Duodenal mucosa (tissue), 2 donors: ENCODE results near the gene NUP62CL.
"Not testable (repeated sequence)": the region's sequence is repeated elsewhere in the genome, so short reads cannot be mapped to it uniquely, and the experiment has no call there.

Source experiments
- H3K27ac ChIP-seq: one replicate; pipeline ENCODE4 v1.7.0; 2013; ENCODE audit warnings: low read depth, low read length
- H3K27me3 ChIP-seq, 2 donors: one replicate each; pipeline ENCODE4 v1.7.0; 2013; ENCODE audit warnings: low read length in 2 of 2, control low read depth in 1 of 2; ENCODE audit not compliant: insufficient read depth in 2 of 2, control insufficient read depth in 1 of 2
- H3K36me3 ChIP-seq, 2 donors: one replicate each; pipeline ENCODE4 v1.7.0; 2013; ENCODE audit warnings: low read length in 2 of 2, control low read depth in 1 of 2; ENCODE audit not compliant: insufficient read depth in 2 of 2, control insufficient read depth in 1 of 2
- H3K4me1 ChIP-seq, 2 donors: one replicate each; pipeline ENCODE4 v1.7.0; 2013; ENCODE audit warnings: low read length in 2 of 2, control low read depth in 1 of 2; ENCODE audit not compliant: insufficient read depth in 2 of 2, control insufficient read depth in 1 of 2
- H3K4me3 ChIP-seq, 2 donors: one replicate each; pipeline ENCODE4 v1.7.0; 2013; ENCODE audit warnings: low read length in 2 of 2, low read depth in 1 of 2
- H3K9ac ChIP-seq, 2 donors: one replicate each; pipeline ENCODE4 v1.7.0; 2013; ENCODE audit warnings: low read length in 2 of 2, low read depth in 1 of 2
- H3K9me3 ChIP-seq, 2 donors: one replicate each; pipeline ENCODE4 v1.7.0; 2013; ENCODE audit warnings: low read length in 2 of 2, control low read depth in 1 of 2; ENCODE audit not compliant: control insufficient read depth in 1 of 2

The NUP62CL gene

DNA sequence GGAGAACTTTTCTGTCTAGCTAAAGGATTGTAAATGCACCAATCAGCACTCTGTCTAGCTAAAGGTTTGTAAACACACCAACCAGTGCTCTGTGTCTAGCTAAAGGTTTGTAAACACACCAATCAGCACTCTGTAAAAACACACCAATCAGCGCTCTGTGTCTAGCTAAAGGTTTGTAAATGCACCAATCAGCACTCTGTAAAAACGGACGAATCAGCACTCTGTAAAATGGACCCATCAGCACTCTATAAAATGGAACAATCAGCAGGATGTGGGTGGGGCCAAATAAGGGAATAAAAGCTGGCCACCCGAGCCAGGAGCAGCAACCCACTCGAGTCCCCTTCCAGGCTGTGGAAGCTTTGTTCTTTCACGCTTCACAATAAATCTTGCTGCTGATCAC lies 8.2 kb downstream of the NUP62CL start:
- not testable (repeated sequence) for H3K27ac ChIP-seq, H3K4me3 ChIP-seq, H3K4me1 ChIP-seq, H3K9ac ChIP-seq, H3K27me3 ChIP-seq, H3K9me3 ChIP-seq, H3K36me3 ChIP-seq

DNA sequence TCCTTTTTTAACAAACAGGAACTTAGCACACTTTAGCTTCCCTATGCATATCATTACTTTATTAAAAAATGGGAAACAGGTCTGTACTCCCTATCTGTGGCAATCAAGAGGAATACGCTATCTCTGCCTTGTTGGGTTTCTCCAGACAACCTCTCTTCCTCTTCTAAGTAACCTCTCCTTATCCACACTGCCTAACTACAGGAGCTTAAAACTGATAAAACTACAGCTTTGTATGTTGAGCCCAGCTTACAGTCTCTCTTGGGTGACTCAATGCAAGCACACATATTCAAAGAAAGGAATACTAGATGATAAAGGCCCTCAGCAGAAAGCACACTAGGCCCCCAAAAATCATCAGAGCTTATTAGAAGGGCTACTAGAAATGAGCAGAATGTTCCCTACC lies 8.9 kb downstream of the NUP62CL start:
- Histone ChIP-seq H3K9ac (no peak overlapping the region), H3K9me3 (no peaks in the 10 kb centered on the region), H3K27ac (no peak overlapping the region), H3K36me3 (no peaks in the 10 kb centered on the region), H3K4me1 (no peaks in the 10 kb centered on the region), H3K27me3 (no peaks in the 10 kb centered on the region), H3K4me3 (no peak overlapping the region)

DNA sequence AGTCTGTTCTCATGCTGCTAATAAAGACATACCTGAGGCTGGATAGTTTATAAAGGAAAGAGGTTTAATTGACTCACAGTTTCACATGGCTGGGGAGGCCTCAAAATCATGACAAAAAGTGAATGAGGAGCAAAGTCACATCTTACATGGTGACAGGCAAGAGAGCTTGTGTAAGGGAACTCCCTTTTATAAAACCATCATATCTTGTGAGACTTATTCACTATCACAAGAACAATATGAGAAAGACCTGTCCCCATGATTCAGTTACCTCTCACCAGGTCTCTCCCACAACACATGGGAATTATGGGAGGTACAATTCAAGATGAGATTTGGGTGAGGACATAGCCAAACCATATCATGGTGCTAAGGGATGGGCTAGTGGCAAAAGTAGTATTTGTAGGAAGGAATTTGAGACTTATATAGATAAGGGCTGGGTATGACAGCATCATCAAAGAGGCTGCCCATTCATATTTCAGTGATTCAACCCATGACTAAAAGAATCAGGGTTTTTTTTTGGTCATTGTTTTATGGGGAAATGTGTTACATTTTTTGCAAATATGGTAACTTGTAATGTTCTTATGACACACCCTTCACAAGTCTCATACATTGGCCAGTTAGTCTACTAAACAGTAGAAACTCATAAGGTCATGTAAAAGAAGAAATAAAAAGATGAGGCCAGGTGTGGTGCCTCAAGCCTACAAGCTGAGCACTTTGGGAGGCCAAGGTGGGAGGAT lies 34.7 kb downstream of the NUP62CL start:
- no peak overlapping the region for H3K9ac ChIP-seq
- no peaks in the 10 kb centered on the region for H3K36me3 ChIP-seq
- H3K27me3 ChIP-seq = no peaks in the 10 kb centered on the region
- no peak overlapping the region for H3K27ac ChIP-seq
- no peaks in the 10 kb centered on the region for H3K4me1 ChIP-seq
- no peak overlapping the region for H3K4me3 ChIP-seq
- H3K9me3 ChIP-seq = no peaks in the 10 kb centered on the region

DNA sequence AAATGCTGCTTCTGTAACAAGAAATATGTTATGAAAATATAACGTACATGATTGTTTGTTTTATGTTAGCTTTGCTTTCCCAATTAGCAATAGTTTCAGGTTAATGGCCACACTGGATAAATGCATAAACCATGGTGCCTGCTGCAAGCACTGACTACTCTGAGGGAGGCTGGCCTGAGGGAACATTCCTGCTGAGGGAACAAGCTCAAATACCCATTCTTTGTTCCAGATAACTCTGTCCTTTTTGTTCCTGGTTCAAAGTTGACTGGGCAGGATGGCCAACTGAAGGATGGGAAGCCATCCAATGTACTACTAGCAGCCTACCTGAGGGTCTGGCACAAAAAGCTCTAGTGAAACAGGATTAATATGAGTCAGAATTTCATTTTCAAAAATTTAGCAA lies 37.5 kb downstream of the NUP62CL start:
- no peaks in the 10 kb centered on the region for H3K4me1 ChIP-seq
- H3K4me3 ChIP-seq = no peak overlapping the region
- no peak overlapping the region for H3K27ac ChIP-seq
- no peaks in the 10 kb centered on the region for H3K36me3 ChIP-seq
- H3K9ac ChIP-seq = no peak overlapping the region
- H3K27me3 ChIP-seq = no peaks in the 10 kb centered on the region
- no peaks in the 10 kb centered on the region for H3K9me3 ChIP-seq

DNA sequence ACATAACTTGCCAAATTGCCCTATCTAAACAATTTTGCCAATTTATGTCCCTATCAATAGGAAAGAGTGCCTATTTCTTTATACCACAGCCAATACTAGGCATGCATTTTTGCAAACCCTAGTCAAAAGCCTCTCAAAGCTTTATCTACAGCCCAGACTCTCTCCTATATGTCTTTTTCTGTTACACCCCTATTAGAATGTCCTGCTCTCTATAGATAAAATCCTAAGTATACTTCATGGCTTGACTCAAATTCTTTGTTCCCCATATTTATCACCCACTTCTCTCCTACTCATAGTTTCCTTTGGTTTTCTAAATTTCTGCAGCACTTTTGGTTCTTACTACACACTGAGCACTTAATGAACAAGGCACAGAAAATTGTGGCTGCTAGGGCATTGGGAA lies 38.0 kb downstream of the NUP62CL start:
- Histone ChIP-seq H3K9me3 (no peaks in the 10 kb centered on the region), H3K27ac (no peak overlapping the region), H3K4me3 (no peak overlapping the region), H3K36me3 (no peaks in the 10 kb centered on the region), H3K27me3 (no peaks in the 10 kb centered on the region), H3K4me1 (no peaks in the 10 kb centered on the region), H3K9ac (no peak overlapping the region)

DNA sequence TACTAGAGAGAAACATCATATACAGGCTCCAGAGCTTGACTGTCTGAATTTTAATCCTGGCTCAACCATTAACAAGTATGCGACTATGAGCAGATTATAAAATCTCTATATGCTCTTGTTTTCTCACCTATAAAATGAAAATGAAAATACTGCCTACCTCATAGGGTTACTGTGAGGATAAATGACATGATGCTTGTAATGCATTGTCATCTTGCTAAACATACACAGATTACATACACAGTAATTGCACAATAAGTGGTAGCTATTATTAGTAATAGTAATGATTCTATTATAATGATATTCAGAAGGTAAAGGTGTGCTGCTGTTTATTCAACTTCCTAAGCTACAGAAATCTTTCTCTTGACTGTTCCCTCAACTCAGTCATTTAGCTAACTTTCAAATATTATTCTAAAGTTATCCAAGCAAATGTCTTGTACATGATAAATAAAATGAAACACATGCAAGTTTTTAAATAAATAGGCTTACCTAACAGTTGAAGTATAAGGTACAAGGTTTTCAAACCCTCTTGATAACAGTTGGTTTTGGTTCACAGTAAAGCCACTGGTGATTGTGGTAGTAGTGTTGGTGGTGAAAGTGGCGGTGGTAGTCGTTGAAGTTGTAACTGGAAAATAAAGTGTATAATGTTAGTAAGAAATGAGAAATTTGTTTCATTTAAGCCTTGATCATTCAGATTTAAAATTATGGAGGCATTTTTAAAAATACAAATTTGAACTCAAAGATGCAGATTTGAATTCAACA lies 38.9 kb downstream of the NUP62CL start:
- no peaks in the 10 kb centered on the region for H3K4me1 ChIP-seq
- no peaks in the 10 kb centered on the region for H3K36me3 ChIP-seq
- H3K9me3 ChIP-seq = no peaks in the 10 kb centered on the region
- no peaks in the 10 kb centered on the region for H3K27me3 ChIP-seq
- no peak overlapping the region for H3K27ac ChIP-seq
- no peak overlapping the region for H3K9ac ChIP-seq
- H3K4me3 ChIP-seq = no peak overlapping the region

DNA sequence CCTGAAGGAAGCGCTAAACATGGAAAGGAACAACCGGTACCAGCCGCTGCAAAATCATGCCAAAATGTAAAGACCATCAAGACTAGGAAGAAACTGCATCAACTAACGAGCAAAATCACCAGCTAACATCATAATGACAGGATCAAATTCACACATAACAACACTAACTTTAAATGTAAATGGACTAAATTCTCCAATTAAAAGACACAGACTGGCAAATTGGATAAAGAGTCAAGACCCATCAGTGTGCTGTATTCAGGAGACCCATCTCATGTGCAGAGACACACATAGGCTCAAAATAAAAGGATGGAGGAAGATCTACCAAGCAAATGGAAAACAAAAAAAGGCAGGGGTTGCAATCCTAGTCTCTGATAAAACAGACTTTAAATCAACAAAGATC lies 48.6 kb downstream of the NUP62CL start:
- H3K4me1 ChIP-seq, H3K9ac ChIP-seq, H3K9me3 ChIP-seq, H3K36me3 ChIP-seq, H3K4me3 ChIP-seq, H3K27ac ChIP-seq, H3K27me3 ChIP-seq: not testable (repeated sequence)

DNA sequence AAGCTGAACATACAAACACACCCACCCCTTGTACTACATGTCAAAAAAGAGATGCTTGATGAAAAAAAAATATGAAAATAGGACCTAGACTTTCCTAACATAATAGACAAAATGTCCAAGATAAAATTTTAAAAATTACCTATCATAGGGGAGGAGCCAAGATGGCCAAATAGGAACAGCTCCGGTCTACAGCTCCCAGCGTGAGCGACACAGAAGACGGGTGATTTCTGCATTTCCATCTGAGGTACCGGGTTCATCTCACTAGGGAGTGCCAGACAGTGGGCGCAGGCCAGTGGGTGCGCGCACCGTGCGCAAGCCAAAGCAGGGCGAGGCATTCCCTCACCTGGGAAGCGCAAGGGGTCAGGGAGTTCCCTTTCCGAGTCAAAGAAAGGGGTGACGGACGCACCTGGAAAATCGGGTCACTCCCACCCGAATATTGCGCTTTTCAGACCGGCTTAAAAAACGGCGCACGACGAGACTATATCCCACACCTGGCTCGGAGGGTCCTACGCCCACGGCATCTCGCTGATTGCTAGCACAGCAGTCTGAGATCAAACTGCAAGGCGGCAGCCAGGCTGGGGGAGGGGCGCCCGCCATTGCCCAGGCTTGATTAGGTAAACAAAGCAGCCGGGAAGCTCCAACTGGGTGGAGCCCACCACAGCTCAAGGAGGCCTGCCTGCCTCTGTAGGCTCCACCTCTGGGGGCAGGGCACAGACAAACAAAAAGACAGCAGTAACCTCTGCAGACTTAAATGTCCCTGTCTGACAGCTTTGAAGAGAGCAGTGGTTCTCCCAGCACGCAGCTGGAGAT lies 50.4 kb downstream of the NUP62CL start:
- H3K4me3 ChIP-seq, H3K27ac ChIP-seq, H3K27me3 ChIP-seq: not testable (repeated sequence)

DNA sequence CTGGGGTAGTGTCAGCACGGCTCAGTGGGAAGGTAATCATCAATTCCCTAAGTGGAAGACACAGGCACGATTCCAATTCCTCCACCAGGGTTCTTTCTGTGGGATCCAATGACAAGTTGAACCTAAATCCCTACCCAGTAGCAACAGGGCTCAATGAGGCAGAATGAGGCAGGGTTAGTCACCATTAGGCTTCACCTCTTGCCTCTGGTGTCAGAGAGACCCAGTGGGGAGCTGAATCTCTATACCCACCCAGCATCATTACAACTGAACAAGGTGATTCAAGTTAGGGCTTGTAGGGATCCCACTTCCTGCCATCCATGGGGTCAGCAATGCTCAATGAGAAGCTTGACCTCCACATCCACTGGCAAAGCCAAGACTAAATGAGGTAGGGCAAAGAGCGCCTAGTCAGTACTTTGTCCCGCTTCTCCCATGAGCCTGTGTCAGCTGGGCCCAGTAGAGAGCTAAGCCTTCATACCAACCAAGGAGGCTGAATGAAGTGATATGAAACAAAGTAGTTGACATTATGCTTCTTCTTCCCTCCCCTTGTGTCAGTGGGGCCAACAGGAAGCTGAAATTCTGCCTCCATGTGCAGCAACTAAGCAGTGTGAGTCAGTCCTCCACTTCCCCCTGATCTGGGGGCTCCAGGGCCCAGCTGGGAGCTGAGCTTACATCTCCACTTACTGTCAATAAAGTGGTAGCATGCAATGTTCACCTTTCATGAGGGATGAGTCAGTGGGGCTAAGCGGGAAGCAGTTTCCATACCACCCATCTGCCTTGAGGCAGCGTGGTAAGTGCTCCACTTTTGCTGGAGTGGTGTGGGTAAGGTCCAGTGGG lies 51.2 kb downstream of the NUP62CL start:
- no peak overlapping the region for H3K4me3 ChIP-seq
- H3K4me1 ChIP-seq = no peaks in the 10 kb centered on the region
- no peak overlapping the region for H3K27ac ChIP-seq
- no peak overlapping the region for H3K9ac ChIP-seq
- no peaks in the 10 kb centered on the region for H3K9me3 ChIP-seq
- H3K27me3 ChIP-seq = no peaks in the 10 kb centered on the region
- H3K36me3 ChIP-seq = no peaks in the 10 kb centered on the region

More for the DNA sequence above, 50.4 kb downstream of the NUP62CL start:
- not testable (repeated sequence) for H3K36me3 ChIP-seq, H3K9me3 ChIP-seq, H3K4me1 ChIP-seq, H3K9ac ChIP-seq
